GM23338 (cell line): ENCODE results near the gene KRTAP17-1. TPM values are rescaled to one million over a fixed set of nuclear protein-coding genes. Genes with fewer than 3 reads are reported as not detected.

ENCODE experiments used
- ATAC-seq: fragments of 200-7000 bp; cut with Tn5 transposase; 3 replicates; pipeline ENCODE4 v1.9.1; 2020
- DNase-seq: peaks from one replicate; pipeline ENCODE4 v3.0.0-alpha.2; 2015; ENCODE audit warnings: low spot score
- H2AFZ ChIP-seq: fragments of 200-600 bp; sonication (generic); 2 replicates; pipeline ENCODE4 v1.8.0; 2016; ENCODE audit warnings: antibody characterized with exemption, mild to moderate bottlenecking, moderate library complexity
- H3F3A ChIP-seq: fragments of 200-600 bp; sonication (generic); replicated peaks from 2 replicates; pipeline ENCODE4 v1.8.0; 2017; ENCODE audit warnings: antibody characterized with exemption, mixed run types, low read depth
- H3K27ac ChIP-seq: fragments of 200-600 bp; sonication (generic); 2 replicates; pipeline ENCODE4 v1.6.1; 2016; ENCODE audit warnings: low read depth
- H3K27me3 ChIP-seq: fragments of 200-600 bp; sonication (generic); 2 replicates; pipeline ENCODE4 v1.8.0; 2016; ENCODE audit warnings: mild to moderate bottlenecking, mixed run types, moderate library complexity; ENCODE audit not compliant: insufficient read depth
- H3K36me3 ChIP-seq: fragments of 200-600 bp; sonication (generic); 2 replicates; pipeline ENCODE4 v1.8.0; 2016; ENCODE audit warnings: mild to moderate bottlenecking; ENCODE audit not compliant: insufficient read depth
- H3K4me1 ChIP-seq: fragments of 200-600 bp; sonication (generic); 2 replicates; pipeline ENCODE4 v1.8.0; 2016; ENCODE audit warnings: mild to moderate bottlenecking, moderate library complexity; ENCODE audit not compliant: insufficient read depth
- H3K4me2 ChIP-seq: fragments of 200-600 bp; sonication (generic); 2 replicates; pipeline ENCODE4 v1.7.1; 2017; ENCODE audit warnings: mixed run types
- H3K4me3 ChIP-seq: fragments of 200-600 bp; sonication (generic); 2 replicates; pipeline ENCODE4 v1.6.1; 2016; ENCODE audit warnings: mixed run types
- H3K79me2 ChIP-seq: fragments of 200-600 bp; sonication (generic); replicated peaks from 2 replicates; pipeline ENCODE4 v1.8.0; 2017; ENCODE audit warnings: mild to moderate bottlenecking; ENCODE audit not compliant: insufficient read depth
- H3K9me2 ChIP-seq: fragments of 200-600 bp; sonication (generic); 2 replicates; pipeline ENCODE4 v1.8.0; 2017; ENCODE audit not compliant: insufficient read depth
- H4K20me1 ChIP-seq: fragments of 200-600 bp; sonication (generic); replicated peaks from 2 replicates; pipeline ENCODE4 v1.8.0; 2017; ENCODE audit warnings: mild to moderate bottlenecking; ENCODE audit not compliant: insufficient read depth
- H3K27ac Mint-ChIP-seq: 2 replicates; pipeline ENCODE4 v1.8.0; 2020; ENCODE audit warnings: inconsistent platforms, mild to moderate bottlenecking, moderate library complexity, mixed read lengths
- H3K27me3 Mint-ChIP-seq: 3 replicates; pipeline ENCODE4 v1.8.0; 2022; ENCODE audit warnings: low read depth, mild to moderate bottlenecking, moderate library complexity, mixed read lengths, inconsistent platforms; ENCODE audit not compliant: insufficient read depth, poor library complexity
- H3K36me3 Mint-ChIP-seq: 3 replicates; pipeline ENCODE4 v1.8.0; 2021; ENCODE audit warnings: low read depth, mild to moderate bottlenecking, inconsistent platforms, moderate library complexity, mixed read lengths
- H3K4me1 Mint-ChIP-seq: 3 replicates; pipeline ENCODE4 v1.8.0; 2020; ENCODE audit warnings: mild to moderate bottlenecking, inconsistent platforms, mixed read lengths
- H3K4me3 Mint-ChIP-seq: 3 replicates; pipeline ENCODE4 v1.8.0; 2021; ENCODE audit warnings: moderate library complexity, mild to moderate bottlenecking, inconsistent platforms, mixed read lengths
- H3K9me3 Mint-ChIP-seq: 3 replicates; pipeline ENCODE4 v1.8.0; 2020; ENCODE audit warnings: moderate library complexity, mild to moderate bottlenecking, inconsistent platforms, mixed read lengths
- ETS1 ChIP-seq: IDR thresholded peaks from 2 replicates; pipeline ENCODE4 v1.6.1; 2016; ENCODE audit warnings: antibody characterized with exemption
- EZH2 ChIP-seq: fragments of 200-600 bp; sonication (generic); IDR thresholded peaks from one replicate; pipeline ENCODE4 v1.8.0; 2017; ENCODE audit warnings: antibody characterized with exemption, mild to moderate bottlenecking, low read depth; ENCODE audit not compliant: unreplicated experiment
- JUNB ChIP-seq: IDR thresholded peaks from one replicate; pipeline ENCODE4 v1.6.1; 2016; ENCODE audit warnings: antibody characterized with exemption; ENCODE audit not compliant: unreplicated experiment
- NANOG ChIP-seq: IDR thresholded peaks from 2 replicates; pipeline ENCODE4 v1.6.1; 2016; ENCODE audit warnings: antibody characterized with exemption, borderline replicate concordance
- REST ChIP-seq: IDR thresholded peaks from one replicate; pipeline ENCODE4 v1.6.1; 2018; ENCODE audit warnings: antibody characterized with exemption; ENCODE audit not compliant: unreplicated experiment
- ZNF114 ChIP-seq: fragments of 250-450 bp; sonication (Bioruptor Pico); IDR thresholded peaks from 2 replicates; pipeline ENCODE4 v1.5.0; 2020; ENCODE audit warnings: mild to moderate bottlenecking, moderate library complexity
- ZNF331 ChIP-seq: fragments of 250-450 bp; sonication (Bioruptor Pico); IDR thresholded peaks from 2 replicates; pipeline ENCODE4 v1.5.0; 2020; ENCODE audit warnings: low read depth, mild to moderate bottlenecking, moderate library complexity
- ZNF462 ChIP-seq: fragments of 250-450 bp; sonication (Bioruptor Pico); IDR thresholded peaks from 2 replicates; pipeline ENCODE4 v1.5.0; 2020; ENCODE audit warnings: mild to moderate bottlenecking, moderate library complexity
- polyA plus RNA-seq: library from polyadenylated mRNA; unstranded; fragments of >200 nt; fragmentation: Nextera tagmentation; extraction: Ambion mirVana; gene quantifications from 2 replicates; pipeline ENCODE4 v1.2.1, GENCODE V29; 2016
- total RNA-seq: library from RNA; depleted of rRNA; stranded (reverse); fragments of >200 nt; shearing (Covaris generic); gene quantifications from 2 replicates; pipeline ENCODE4 v1.2.3, GENCODE V29; 2014
- TF ChIP-seq, protein P1 (sequence below), 2 experiments: fragments of 200-600 bp in 1 of 2; sonication (generic) in 1 of 2; conservative IDR thresholded peaks; 2 replicates each; pipeline versions ENCODE4 v1.5.1 to v1.6.1; 2016 to 2017; ENCODE audit warnings: antibody characterized with exemption in 2 of 2, low read depth in 2 of 2, mild to moderate bottlenecking in 2 of 2, moderate library complexity in 1 of 2

KRTAP17-1 gene
- total and polyA plus RNA-seq, 2 experiments from 2014 or later = not detected

DNA sequence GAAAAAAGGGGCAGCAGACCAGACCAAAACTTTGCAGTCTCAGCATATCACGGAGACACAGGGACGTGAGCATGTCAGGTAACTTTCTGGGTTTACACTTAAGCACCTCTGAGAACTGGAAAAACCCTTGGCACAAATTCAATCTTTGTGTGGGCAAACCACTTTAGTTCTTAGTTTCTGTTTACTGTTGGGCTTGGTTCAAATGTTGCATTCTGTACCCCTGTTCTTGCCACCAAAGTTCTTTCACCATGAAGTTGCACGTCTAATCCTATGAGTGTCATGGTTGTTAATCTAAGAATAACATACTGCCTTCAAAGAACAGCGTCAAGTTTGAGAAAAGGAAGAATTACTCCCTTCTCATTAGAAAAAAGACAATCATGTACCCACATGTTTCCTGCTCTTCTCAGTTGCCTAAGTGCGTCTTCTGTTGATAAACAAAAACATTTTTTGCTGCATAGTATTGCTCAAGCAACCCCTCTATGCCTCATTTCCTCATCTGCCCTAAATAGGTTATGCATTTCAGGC, 23.5 kb upstream of the KRTAP17-1 start:
- Histone ChIP-seq H3K4me1 (no peaks in the 10 kb centered on the region), H3K36me3 (no peaks in the 10 kb centered on the region), H3K4me2 (no peak overlapping the region), H2AFZ (no peak overlapping the region), H3K27me3 (no peaks in the 10 kb centered on the region), H3K4me3 (no peak overlapping the region), H3F3A (no peaks in the 10 kb centered on the region), H3K79me2 (no peaks in the 10 kb centered on the region), H3K9me2 (no peaks in the 10 kb centered on the region; the same call in 1 of the 2 replicates), H4K20me1 (no peaks in the 10 kb centered on the region), H3K27ac (no peak overlapping the region)
- no peak for ATAC-seq
- Mint-ChIP-seq H3K27ac (no peak overlapping the region), H3K36me3 (no peaks in the 10 kb centered on the region; the same call in 2 of the 3 replicates), H3K9me3 (peaks cover 22% of the 10 kb centered on the region), H3K27me3 (peaks cover 5% of the 10 kb centered on the region), H3K4me3 (no peak overlapping the region), H3K4me1 (no peaks in the 10 kb centered on the region)
- TF ChIP-seq ETS1 (no peak), JUNB (no peak), ZNF462 (CRISPR knock-in tag) (no peak), REST (no peak), ZNF331 (CRISPR knock-in tag) (no peak), ZNF114 (CRISPR knock-in tag) (no peak), EZH2 (no peak), NANOG (no peak)
- TF ChIP-seq, protein P1, sequence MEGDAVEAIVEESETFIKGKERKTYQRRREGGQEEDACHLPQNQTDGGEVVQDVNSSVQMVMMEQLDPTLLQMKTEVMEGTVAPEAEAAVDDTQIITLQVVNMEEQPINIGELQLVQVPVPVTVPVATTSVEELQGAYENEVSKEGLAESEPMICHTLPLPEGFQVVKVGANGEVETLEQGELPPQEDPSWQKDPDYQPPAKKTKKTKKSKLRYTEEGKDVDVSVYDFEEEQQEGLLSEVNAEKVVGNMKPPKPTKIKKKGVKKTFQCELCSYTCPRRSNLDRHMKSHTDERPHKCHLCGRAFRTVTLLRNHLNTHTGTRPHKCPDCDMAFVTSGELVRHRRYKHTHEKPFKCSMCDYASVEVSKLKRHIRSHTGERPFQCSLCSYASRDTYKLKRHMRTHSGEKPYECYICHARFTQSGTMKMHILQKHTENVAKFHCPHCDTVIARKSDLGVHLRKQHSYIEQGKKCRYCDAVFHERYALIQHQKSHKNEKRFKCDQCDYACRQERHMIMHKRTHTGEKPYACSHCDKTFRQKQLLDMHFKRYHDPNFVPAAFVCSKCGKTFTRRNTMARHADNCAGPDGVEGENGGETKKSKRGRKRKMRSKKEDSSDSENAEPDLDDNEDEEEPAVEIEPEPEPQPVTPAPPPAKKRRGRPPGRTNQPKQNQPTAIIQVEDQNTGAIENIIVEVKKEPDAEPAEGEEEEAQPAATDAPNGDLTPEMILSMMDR (conservative IDR thresholded peaks at IDR 0.05; ENCODE audit: low read depth in 2 of 2) = no peak
- DNase-seq = no peak
